ENCODE results near the gene ABCG2. TPM values are rescaled to one million over a fixed set of nuclear protein-coding genes. Genes with fewer than 3 reads are reported as not detected.

The ABCG2 gene
- total RNA-seq, 1 experiment from 2014 or later, result 24.6 TPM

DNA sequence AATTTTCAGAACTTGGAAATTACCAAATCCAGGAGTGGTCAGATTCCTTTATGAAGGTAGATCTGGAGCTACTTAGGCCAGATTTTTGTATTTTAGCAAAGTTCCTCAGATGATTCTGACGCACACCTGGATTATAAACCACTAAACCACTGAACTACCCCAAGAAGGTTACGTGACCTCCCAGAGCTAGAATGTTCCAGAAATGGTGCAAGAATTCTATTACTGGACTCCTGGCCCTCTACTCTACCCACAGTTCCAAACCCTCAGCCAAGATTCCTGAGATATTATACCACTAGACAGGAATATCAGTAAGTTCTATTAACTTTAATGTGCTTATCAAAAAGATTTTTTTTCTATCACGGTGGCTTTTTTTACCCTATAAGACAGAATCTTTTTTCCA lies 67.1 kb downstream of the ABCG2 start:
- intact Hi-C loops (cut with micrococcal nuclease; ENCODE audit: unreplicated experiment), result no loop called here
- H3K9me2 ChIP-seq (ENCODE audit: insufficient read depth), result no peaks in the 10 kb centered on the region
- BruUV-seq (replicated peaks), result no TSS peak
- no peaks in the 10 kb centered on the region for H4K20me1 ChIP-seq (ENCODE audit: insufficient read depth)
- TF ChIP-seq, protein P1, sequence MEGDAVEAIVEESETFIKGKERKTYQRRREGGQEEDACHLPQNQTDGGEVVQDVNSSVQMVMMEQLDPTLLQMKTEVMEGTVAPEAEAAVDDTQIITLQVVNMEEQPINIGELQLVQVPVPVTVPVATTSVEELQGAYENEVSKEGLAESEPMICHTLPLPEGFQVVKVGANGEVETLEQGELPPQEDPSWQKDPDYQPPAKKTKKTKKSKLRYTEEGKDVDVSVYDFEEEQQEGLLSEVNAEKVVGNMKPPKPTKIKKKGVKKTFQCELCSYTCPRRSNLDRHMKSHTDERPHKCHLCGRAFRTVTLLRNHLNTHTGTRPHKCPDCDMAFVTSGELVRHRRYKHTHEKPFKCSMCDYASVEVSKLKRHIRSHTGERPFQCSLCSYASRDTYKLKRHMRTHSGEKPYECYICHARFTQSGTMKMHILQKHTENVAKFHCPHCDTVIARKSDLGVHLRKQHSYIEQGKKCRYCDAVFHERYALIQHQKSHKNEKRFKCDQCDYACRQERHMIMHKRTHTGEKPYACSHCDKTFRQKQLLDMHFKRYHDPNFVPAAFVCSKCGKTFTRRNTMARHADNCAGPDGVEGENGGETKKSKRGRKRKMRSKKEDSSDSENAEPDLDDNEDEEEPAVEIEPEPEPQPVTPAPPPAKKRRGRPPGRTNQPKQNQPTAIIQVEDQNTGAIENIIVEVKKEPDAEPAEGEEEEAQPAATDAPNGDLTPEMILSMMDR (conservative IDR thresholded peaks at IDR 0.05), result no peak
- TF ChIP-seq EZH2 (IDR thresholded peaks at IDR 0.05; ENCODE audit: low read depth), result no peak
- H3K36me3 ChIP-seq (ENCODE audit: low read depth), result no peaks in the 10 kb centered on the region
- DNase-seq, result no peak
- no peaks in the 10 kb centered on the region for H3K27me3 ChIP-seq (ENCODE audit: insufficient read depth, low read depth)
- H3K79me2 ChIP-seq (ENCODE audit: low read depth), result no peaks in the 10 kb centered on the region
- POLR2A ChIA-PET (ENCODE audit: unreplicated experiment), result no interaction called here
- H3K4me2 ChIP-seq, result no peak overlapping the region
- H3K9me3 ChIP-seq (ENCODE audit: insufficient read depth, low read depth), result no peaks in the 10 kb centered on the region
- no peak overlapping the region for H2AFZ ChIP-seq
- no peak overlapping the region for H3K4me3 ChIP-seq
- no peaks in the 10 kb centered on the region for H3K4me1 ChIP-seq (replicated peaks; ENCODE audit: insufficient read depth)
- CTCF ChIA-PET, result no interaction called here
- H3K27ac ChIP-seq, result no peak overlapping the region
- no peaks in the 10 kb centered on the region for H3F3A ChIP-seq (ENCODE audit: insufficient read depth, low read depth)

DNA sequence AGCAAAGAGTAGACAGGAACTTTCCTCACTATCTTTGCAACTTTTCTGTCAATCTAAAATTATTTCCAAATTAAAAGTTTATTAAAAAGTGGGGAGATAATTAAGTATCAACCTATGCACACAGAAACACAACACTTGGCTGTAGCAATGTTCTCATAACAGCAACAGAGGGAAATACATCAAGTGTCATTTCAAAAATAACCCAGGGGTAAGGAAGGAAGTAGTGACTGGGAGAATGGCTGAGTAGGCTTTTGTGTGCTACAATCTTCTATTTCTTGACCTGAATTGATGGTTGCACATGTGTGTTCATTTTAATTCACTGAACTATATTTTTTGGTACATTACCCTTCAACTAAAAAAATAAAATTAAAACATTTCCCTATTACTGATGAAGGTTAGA lies 67.5 kb downstream of the ABCG2 start:
- intact Hi-C loops (cut with micrococcal nuclease; ENCODE audit: unreplicated experiment), result no loop called here
- Histone ChIP-seq H3K79me2 (ENCODE audit: low read depth) (no peaks in the 10 kb centered on the region), H4K20me1 (ENCODE audit: insufficient read depth) (no peaks in the 10 kb centered on the region), H3K9me2 (ENCODE audit: insufficient read depth) (no peaks in the 10 kb centered on the region), H3K4me1 (replicated peaks; ENCODE audit: insufficient read depth) (no peaks in the 10 kb centered on the region), H3F3A (ENCODE audit: insufficient read depth, low read depth) (no peaks in the 10 kb centered on the region), H3K4me2 (no peak overlapping the region), H3K27me3 (ENCODE audit: insufficient read depth, low read depth) (no peaks in the 10 kb centered on the region), H3K27ac (no peak overlapping the region), H3K36me3 (ENCODE audit: low read depth) (no peaks in the 10 kb centered on the region), H3K9me3 (ENCODE audit: insufficient read depth, low read depth) (no peaks in the 10 kb centered on the region), H2AFZ (no peak overlapping the region), H3K4me3 (no peak overlapping the region)
- no peak for DNase-seq
- TF ChIP-seq EZH2 (IDR thresholded peaks at IDR 0.05; ENCODE audit: low read depth), result no peak
- TF ChIP-seq, protein P1 (conservative IDR thresholded peaks at IDR 0.05), result no peak
- no TSS peak for BruUV-seq (replicated peaks)
- ChIA-PET CTCF (no interaction called here), POLR2A (ENCODE audit: unreplicated experiment) (no interaction called here)

DNA sequence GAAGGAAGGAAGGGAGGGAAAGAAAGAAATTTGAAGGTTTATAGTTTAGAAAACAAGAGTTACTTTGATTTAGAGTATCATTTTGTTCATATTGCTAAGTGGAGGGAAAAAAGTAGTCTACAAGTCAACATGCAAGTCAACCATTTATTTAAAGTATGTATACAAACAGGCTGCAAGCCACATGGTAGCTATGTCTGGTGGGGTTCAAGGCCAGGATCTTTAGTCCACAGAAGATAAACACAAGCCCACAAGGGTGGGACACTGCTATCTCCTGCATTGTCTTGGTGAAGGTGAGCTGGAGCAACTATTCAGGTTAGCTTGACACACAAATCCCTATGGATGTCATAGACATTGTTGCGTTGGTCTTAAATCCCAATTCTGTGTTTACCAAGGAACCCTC lies 71.4 kb downstream of the ABCG2 start:
- no peak for DNase-seq
- Histone ChIP-seq H3K4me2 (no peak overlapping the region), H3K27ac (no peak overlapping the region), H3K36me3 (ENCODE audit: low read depth) (no peaks in the 10 kb centered on the region), H3K4me1 (replicated peaks; ENCODE audit: insufficient read depth) (no peaks in the 10 kb centered on the region), H3K4me3 (no peak overlapping the region), H3K27me3 (ENCODE audit: insufficient read depth, low read depth) (no peaks in the 10 kb centered on the region), H4K20me1 (ENCODE audit: insufficient read depth) (no peaks in the 10 kb centered on the region), H2AFZ (no peak overlapping the region), H3K9me2 (ENCODE audit: insufficient read depth) (no peaks in the 10 kb centered on the region), H3K79me2 (ENCODE audit: low read depth) (no peaks in the 10 kb centered on the region), H3F3A (ENCODE audit: insufficient read depth, low read depth) (no peaks in the 10 kb centered on the region), H3K9me3 (ENCODE audit: insufficient read depth, low read depth) (no peaks in the 10 kb centered on the region)
- CTCF ChIA-PET, result no interaction called here
- no peak for TF ChIP-seq EZH2 (IDR thresholded peaks at IDR 0.05; ENCODE audit: low read depth)
- TF ChIP-seq, protein P1 (conservative IDR thresholded peaks at IDR 0.05), result no peak
- intact Hi-C loops (cut with micrococcal nuclease; ENCODE audit: unreplicated experiment), result no loop called here
- POLR2A ChIA-PET (ENCODE audit: unreplicated experiment), result no interaction called here
- no TSS peak for BruUV-seq (replicated peaks)

Measured in PC-9 (cell line).